Astrocyte (in vitro differentiated cells and primary cell): Measurements from ENCODE around the gene UQCR10.

ENCODE experiments used
- CTCF ChIP-seq: IDR thresholded peaks from 2 replicates; pipeline ENCODE4 v1.5.1; 2011; ENCODE audit warnings: low read depth, mild to moderate bottlenecking, inconsistent platforms, low read length, moderate library complexity; ENCODE audit not compliant: insufficient read depth
- EZH2 ChIP-seq: IDR thresholded peaks from 2 replicates; pipeline ENCODE4 v1.6.1; 2012; ENCODE audit warnings: mild to moderate bottlenecking, low read length, inconsistent platforms; ENCODE audit not compliant: insufficient read depth

GRCh38 chr22:29737251-29738117, 29.7 kb upstream of the UQCR10 start:
- no peak for TF ChIP-seq CTCF
- no peak for TF ChIP-seq EZH2
